ENCODE data around the gene ZNF211.

DNA sequence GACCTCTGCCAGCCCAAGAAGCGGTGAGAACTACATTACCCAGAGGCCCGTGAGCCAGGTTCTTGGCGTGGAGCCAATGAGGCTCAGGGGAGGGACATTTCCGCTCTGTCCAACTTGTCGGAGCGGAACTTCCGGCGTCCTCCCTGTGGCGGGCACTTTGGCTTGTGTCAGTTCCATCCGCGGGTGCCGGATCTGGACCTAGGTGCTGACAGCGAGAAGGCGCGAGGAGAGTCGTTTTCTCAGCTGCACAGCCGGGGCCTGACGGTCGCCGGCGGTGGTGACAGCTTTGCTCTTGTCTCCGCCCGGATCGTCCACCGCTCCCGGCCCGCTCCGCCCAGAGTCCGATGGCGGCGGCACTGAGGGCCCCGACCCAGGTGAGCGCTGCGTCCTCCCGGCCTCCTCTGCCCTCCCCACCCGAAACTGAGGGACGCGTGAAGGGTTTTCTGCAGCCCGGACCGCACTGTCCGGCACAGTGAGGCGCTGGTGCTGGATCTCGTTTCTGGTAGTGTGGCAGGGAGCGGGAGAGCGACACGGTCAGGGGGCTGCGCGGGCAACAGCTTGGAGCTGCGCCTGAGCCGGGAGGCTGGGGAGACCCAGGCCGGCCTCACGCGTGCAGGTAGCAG, 33.1 kb upstream of the ZNF211 start, which contains the start of gene ZNF530:
- TF ChIP-seq CTCF (optimal IDR thresholded peaks at IDR 0.05 in 1 of 3, IDR thresholded peaks at IDR 0.05 in 1 of 3, conservative IDR thresholded peaks at IDR 0.05 in 1 of 3; ENCODE audit: extremely low read depth in 1 of 3, insufficient read depth in 2 of 3, low read length in 3 of 3) (no peak), EZH2 (IDR thresholded peaks at IDR 0.05; ENCODE audit: low read length) (no peak)
